GM12865 (cell line): ENCODE data around the gene OPRD1.
"Not testable (repeated sequence)": the region's sequence is repeated elsewhere in the genome, so short reads cannot be mapped to it uniquely, and the experiment has no call there.

ENCODE experiments used
- DNase-seq: peaks from one replicate; pipeline ENCODE4 v3.0.0; 2010; ENCODE audit warnings: low read depth
- H3K4me3 ChIP-seq: 2 replicates; pipeline ENCODE4 v1.5.1; 2011; ENCODE audit warnings: mild to moderate bottlenecking, low read depth, low read length, control low read depth
- CTCF ChIP-seq: IDR thresholded peaks from 2 replicates; pipeline ENCODE4 v1.5.1; 2011; ENCODE audit warnings: low read length, control low read depth, low read depth, inconsistent platforms; ENCODE audit not compliant: insufficient read depth; ENCODE audit errors: missing control alignments

Gene OPRD1

GRCh38 chr1:28811766-28812668, at the start of gene OPRD1:
Gene OPRD1 (plus strand): TSS chr1:28812170. CDS start chr1:28812384, 214 bp downstream.
- no peak for TF ChIP-seq CTCF
- no peak within 1 kb of the TSS for H3K4me3 ChIP-seq
- no peak for DNase-seq

GRCh38 chr1:28766532-28767183, 45.3 kb upstream of the OPRD1 start:
- no peak for DNase-seq
- no peak overlapping the region for H3K4me3 ChIP-seq
- no peak for TF ChIP-seq CTCF

GRCh38 chr1:28770601-28771165, 41.3 kb upstream of the OPRD1 start:
- no peak for DNase-seq
- TF ChIP-seq CTCF = no peak
- no peak overlapping the region for H3K4me3 ChIP-seq

- H3K4me3 ChIP-seq, DNase-seq: not testable (repeated sequence)
Measured at GRCh38 chr1:28771921-28772320, 40.0 kb upstream of the OPRD1 start.

GRCh38 chr1:28773105-28773504, 38.9 kb upstream of the OPRD1 start:
- no peak for TF ChIP-seq CTCF
- no peak overlapping the region for H3K4me3 ChIP-seq
- no peak for DNase-seq

GRCh38 chr1:28775121-28775942, 36.6 kb upstream of the OPRD1 start:
- peak; percentile 65 for DNase-seq
- no peak for TF ChIP-seq CTCF
- H3K4me3 ChIP-seq = peak overlapping the region; percentile 7

GRCh38 chr1:28776341-28776740, 35.6 kb upstream of the OPRD1 start:
- DNase-seq = no peak
- H3K4me3 ChIP-seq = no peak overlapping the region
- TF ChIP-seq CTCF = no peak
